Activated T-helper 1 cell treated with anti-CD3 and anti-CD28 coated beads, Interleukin-2, amount 50 U/mL, for 16 hours (primary cell): ENCODE measurements around the gene NXPH1.

Source experiments
- DNase-seq, 2 donors: peaks; one replicate each; pipeline ENCODE4 v3.0.0-alpha.2; 2020; ENCODE audit warnings: low read depth in 1 of 2, low spot score in 1 of 2

The NXPH1 gene

GRCh38 chr7:8433477-8434289 lies at the start of gene NXPH1:
Gene NXPH1 (plus strand): TSS chr7:8433609.
- no peak for DNase-seq

GRCh38 chr7:8384901-8385300 lies 48.5 kb upstream of the NXPH1 start:
- no peak for DNase-seq

GRCh38 chr7:8386926-8387550 lies 46.4 kb upstream of the NXPH1 start:
- DNase-seq: no peak

- no peak for DNase-seq
Measured at GRCh38 chr7:8387551-8388256, 45.7 kb upstream of the NXPH1 start.

GRCh38 chr7:8388257-8388625 lies 45.2 kb upstream of the NXPH1 start:
- DNase-seq: no peak

GRCh38 chr7:8389593-8390261 lies 43.7 kb upstream of the NXPH1 start:
- DNase-seq: no peak

GRCh38 chr7:8390262-8390626 lies 43.2 kb upstream of the NXPH1 start:
- no peak for DNase-seq

GRCh38 chr7:8391353-8392062 lies 41.9 kb upstream of the NXPH1 start:
- DNase-seq: no peak

GRCh38 chr7:8396294-8396693 lies 37.1 kb upstream of the NXPH1 start:
- DNase-seq: no peak

GRCh38 chr7:8408871-8409270 lies 24.5 kb upstream of the NXPH1 start:
- no peak for DNase-seq

- no peak for DNase-seq
Measured at GRCh38 chr7:8411103-8411502, 22.3 kb upstream of the NXPH1 start.

- no peak for DNase-seq
Measured at GRCh38 chr7:8413600-8413999, 19.8 kb upstream of the NXPH1 start.

GRCh38 chr7:8418629-8419245 lies 14.7 kb upstream of the NXPH1 start:
- DNase-seq: no peak

GRCh38 chr7:8422177-8422576 lies 11.2 kb upstream of the NXPH1 start:
- DNase-seq: no peak

GRCh38 chr7:8423057-8423456 lies 10.4 kb upstream of the NXPH1 start:
- no peak for DNase-seq

- no peak for DNase-seq
Measured at GRCh38 chr7:8425223-8425622, 8.2 kb upstream of the NXPH1 start.

- no peak for DNase-seq
Measured at GRCh38 chr7:8430643-8431042, 2.8 kb upstream of the NXPH1 start.

- DNase-seq: no peak
Measured at GRCh38 chr7:8434290-8435002, 1.0 kb downstream of the NXPH1 start.

GRCh38 chr7:8435095-8435494 lies 1.7 kb downstream of the NXPH1 start:
- DNase-seq: no peak
